G401 (cell line): ENCODE results near the gene MAN1A2. TPM values are rescaled to one million over a fixed set of nuclear protein-coding genes. Genes with fewer than 3 reads are reported as not detected.

Source experiments
- DNase-seq: peaks from one replicate; pipeline ENCODE4 v3.0.0-alpha.2; 2015; ENCODE audit warnings: low spot score
- in situ Hi-C: cut with HindIII; loops from 2 replicates; pipeline ENCODE4 v1.10.0; 2016; ENCODE audit warnings: low sequenced_read_pairs, mixed read lengths
- total RNA-seq: library from RNA; depleted of rRNA; stranded (reverse); fragments of >200 nt; shearing (Covaris generic); gene quantifications from 2 replicates; pipeline ENCODE4 v1.2.3, GENCODE V29; 2014

MAN1A2 gene
- total RNA-seq, 1 experiment from 2014 or later, result 14.1 TPM

DNA sequence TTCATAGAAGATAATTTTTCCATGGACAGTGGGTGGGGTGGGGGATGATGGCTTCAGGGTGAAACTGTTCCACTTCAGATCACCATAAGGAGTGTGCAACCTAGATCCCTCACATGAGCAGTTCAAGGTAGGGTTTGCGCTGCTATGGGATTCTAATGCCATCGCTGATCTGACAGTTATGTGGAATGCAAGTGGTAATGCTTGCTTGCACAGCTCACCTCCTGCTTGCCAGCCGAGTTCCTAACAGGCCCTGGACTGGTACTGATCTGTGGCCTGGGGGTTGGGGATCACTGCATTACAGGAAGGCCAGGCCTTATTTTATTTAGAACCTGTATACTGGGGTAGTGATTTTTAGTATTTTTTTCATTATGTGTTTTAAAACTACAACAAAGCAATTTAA, 22.0 kb downstream of the MAN1A2 start:
- no peak for DNase-seq
- in situ Hi-C loops, result no loop called here

DNA sequence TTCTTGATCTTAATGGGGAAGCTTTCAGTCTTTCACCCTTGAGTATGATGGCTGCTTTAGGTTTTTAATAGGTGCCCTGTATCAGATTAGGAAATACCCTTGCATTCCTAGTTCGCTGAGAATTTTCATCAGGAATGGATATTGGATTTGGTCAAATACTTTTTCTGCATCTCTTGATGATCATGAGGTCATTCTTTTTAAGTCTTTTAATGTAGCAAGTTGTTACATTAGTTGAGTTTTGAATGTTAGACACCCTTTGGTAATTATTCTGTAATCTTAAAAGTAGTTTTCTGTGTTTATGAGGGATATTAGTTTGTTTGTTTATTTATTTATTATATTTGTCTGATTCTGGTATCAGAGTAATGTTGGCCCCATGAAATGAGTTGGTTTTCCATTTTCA, 22.5 kb downstream of the MAN1A2 start:
- DNase-seq, result no peak
- in situ Hi-C loops, result no loop called here

- no peak for DNase-seq
- in situ Hi-C loops, result no loop called here
Observed at GRCh38 chr1:117392771-117393170, 25.5 kb downstream of the MAN1A2 start.

DNA sequence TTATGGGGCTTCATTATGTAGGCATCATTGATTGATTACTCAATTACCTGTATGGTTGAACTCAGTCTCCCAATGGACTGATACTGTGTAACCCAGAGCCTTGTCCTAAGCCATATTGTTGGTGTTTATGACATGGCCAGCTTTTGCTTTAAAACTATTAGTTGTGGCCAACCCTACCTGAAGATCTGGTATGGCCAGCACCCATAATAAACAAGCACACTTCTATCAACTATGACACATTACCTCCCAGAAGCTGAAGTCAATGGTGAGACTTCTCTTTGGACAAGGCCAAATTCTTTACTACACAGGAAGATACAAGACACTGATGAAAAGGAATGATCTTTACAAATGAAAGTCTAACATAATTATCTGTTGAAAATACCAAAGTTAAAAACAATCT, 28.8 kb downstream of the MAN1A2 start:
- in situ Hi-C loops, result no loop called here
- DNase-seq, result no peak

DNA sequence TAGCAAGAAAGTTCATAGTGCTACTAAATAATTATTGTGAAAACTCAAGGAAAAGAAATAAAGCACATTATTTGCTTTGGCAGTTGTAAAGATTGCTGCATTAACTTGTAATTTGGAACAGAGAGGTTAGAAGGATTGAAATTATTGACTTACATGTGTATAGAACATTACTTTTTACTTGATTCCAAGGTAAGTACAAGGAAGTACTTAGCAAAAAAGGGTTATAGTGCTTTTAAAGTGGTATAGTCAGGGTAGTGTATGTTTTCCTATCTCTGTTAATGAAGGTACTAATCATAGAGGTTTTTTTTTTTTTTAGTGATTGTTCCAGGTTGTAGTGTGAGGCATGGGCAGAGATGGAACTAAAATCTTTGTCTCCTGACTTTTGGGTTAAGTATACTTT, 29.4 kb downstream of the MAN1A2 start:
- DNase-seq, result no peak
- in situ Hi-C loops, result no loop called here

DNA sequence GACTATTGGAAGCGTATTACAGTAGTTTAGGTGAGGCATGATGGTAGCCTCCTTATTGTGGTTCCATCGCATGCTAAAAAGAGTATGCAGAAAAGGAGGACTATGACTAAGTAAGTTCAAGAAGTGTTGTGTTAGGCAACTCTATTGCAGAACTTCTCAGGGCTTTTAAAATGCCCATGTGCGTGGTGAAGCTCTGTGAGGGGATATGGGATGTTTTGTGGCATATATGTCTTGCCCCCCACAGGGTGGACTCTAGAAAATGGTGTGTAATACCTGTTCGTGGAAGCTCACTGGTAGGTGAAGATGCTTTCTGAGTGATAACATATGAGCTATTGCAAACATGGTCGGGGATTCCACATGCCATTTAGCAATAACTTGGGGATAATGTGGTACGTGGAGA, 31.7 kb downstream of the MAN1A2 start:
- in situ Hi-C loops, result no loop called here
- DNase-seq, result no peak

DNA sequence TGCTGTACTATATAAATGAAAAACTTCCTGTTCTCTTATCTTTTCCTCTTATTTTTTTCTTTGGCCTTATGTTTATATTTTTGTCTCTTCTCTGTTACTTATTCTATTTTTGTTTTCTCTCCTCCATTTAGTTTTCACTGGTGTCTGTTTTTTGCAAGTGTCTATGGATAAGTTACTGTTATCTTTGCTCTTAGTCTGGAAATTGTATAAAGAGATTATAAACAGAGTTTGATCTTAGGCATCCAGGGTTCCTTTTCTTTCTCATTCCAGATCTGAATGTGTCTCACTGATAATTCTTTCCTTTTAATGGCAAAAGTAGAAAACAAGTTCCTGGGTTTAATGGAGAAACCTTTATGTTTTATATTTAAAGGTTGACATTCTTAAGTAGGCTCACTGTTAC, 34.5 kb downstream of the MAN1A2 start:
- in situ Hi-C loops, result no loop called here

GRCh38 chr1:117403597-117403996, 36.3 kb downstream of the MAN1A2 start:
- DNase-seq, result no peak
- in situ Hi-C loops, result no loop called here

More for the DNA sequence above, 34.5 kb downstream of the MAN1A2 start:
- no peak for DNase-seq

- no peak for DNase-seq
- in situ Hi-C loops, result no loop called here
Observed at GRCh38 chr1:117405042-117405441, 37.8 kb downstream of the MAN1A2 start.

DNA sequence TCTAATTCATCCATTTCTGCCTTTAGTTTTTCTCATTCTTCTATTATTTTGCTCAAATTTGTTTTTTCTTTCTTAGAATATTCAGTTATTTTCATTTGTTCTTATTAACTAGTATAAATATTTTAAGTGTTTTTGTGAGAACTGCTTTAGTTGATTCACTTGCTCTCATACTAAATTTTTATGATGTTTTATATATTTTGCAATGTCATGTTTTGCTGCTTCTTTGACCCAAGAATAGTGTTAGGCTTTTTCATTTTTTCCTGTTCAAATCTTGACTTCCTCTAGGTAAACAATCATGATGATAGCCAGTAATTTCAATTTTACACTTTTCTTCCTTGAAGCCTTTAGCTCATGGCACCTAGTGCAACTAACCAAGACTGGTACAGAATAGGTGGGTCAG, 45.2 kb downstream of the MAN1A2 start:
- DNase-seq, result no peak
- in situ Hi-C loops, result no loop called here

- in situ Hi-C loops, result no loop called here
- DNase-seq, result no peak
Observed at GRCh38 chr1:117413412-117413811, 46.2 kb downstream of the MAN1A2 start.

GRCh38 chr1:117414943-117415342, 47.7 kb downstream of the MAN1A2 start:
- DNase-seq, result no peak
- in situ Hi-C loops, result no loop called here

- in situ Hi-C loops, result no loop called here
- no peak for DNase-seq
Observed at GRCh38 chr1:117416004-117416403, 48.8 kb downstream of the MAN1A2 start.

DNA sequence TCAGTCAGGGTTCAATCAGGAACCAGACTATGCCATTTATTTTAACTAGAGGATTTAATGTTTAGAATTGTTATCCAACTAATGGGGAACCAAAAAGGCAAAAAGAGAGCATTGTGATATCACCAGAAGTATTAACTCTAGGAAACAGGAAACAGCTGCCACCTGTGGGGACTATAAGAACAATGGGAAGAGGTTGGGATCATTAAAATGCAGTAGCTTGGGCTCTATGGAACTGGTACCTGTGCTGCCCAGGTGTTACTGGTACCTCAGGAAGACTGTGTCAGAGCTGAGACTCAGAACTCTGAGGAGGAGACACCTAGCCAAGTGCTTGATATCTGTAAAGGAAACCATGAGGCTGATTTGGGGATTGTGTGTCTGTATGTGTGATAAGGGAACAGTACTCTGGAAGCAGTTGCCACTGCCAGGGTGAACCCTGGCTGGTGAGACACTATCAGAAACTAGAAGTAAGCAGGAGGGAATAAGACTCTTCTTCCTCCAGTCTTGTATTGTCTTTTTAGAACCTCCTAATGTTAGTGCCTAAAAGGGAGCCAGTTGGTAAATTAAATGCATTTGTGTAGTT, 49.4 kb downstream of the MAN1A2 start:
- no peak for DNase-seq
- in situ Hi-C loops, result no loop called here

- DNase-seq, result no peak
- in situ Hi-C loops, result no loop called here
Observed at GRCh38 chr1:117425050-117425734, 57.9 kb downstream of the MAN1A2 start.

- in situ Hi-C loops, result no loop called here
- no peak for DNase-seq
Observed at GRCh38 chr1:117427297-117427696, 60.0 kb downstream of the MAN1A2 start.

DNA sequence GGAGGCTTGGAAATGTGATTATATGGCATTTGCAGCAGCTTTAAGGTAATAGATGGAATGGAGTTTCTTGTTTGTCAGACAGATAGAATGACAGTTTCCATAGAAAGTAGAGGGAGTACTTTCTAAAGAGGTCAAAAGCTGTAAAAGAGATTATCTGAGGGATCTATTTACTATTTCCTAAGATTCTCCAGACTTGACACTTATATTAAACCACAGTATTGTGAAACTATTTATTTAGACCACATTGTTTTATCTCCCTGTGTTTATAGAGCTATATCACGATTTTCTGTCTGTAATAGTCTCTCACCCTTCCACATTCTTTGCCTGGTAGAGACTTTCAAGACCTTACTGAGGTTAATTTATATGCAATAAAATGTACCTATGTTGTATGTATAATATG, 66.7 kb downstream of the MAN1A2 start:
- in situ Hi-C loops, result no loop called here

DNA sequence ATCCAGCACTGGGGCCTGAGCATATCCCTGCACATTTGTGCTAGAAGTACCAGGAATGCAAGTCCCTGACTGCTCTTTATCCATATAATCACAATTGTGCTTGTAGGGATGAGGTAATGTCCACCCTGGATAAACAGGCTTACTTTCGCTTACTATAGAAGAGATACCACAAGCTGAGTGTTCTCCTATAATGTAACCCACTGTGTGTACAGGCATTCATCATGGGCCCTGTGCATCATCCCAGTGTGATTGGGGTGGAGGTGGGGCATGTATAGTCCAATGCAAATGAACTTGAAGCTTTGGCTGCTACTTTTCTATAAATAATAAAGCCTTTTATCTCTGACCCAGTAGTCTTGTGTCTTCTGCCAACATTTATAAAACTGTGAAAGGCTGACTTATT, 69.3 kb downstream of the MAN1A2 start:
- DNase-seq, result no peak
- in situ Hi-C loops, result no loop called here

More for the DNA sequence above, 66.7 kb downstream of the MAN1A2 start:
- no peak for DNase-seq

DNA sequence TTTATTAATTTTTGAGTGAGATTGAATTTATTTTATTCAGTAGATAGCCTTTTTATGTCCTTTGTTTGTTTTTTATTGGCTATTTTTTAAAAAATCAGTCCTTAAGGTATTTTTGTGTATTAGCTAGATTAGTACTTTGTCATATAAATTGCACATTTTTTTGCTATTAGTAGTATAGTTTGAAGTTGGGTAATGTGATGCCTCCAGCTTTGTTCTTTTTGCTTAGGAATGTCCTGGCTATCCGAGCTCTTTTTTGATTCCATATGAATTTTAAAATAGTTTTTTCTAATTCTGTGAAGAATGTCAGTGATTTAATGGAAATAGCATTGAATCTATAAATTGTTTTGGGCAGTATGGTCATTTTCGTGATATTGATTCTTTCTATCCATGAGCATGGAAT, 80.4 kb downstream of the MAN1A2 start:
- in situ Hi-C loops, result no loop called here
- DNase-seq, result no peak

- in situ Hi-C loops, result no loop called here
- no peak for DNase-seq
Observed at GRCh38 chr1:117452216-117452615, 85.0 kb downstream of the MAN1A2 start.

GRCh38 chr1:117453958-117454357, 86.7 kb downstream of the MAN1A2 start:
- in situ Hi-C loops, result no loop called here
- no peak for DNase-seq
